WTC11 (cell line): ENCODE results near the gene AKAP6. TPM values are rescaled to one million over a fixed set of nuclear protein-coding genes. Genes with fewer than 3 reads are reported as not detected.
"Not testable (repeated sequence)": the region's sequence is repeated elsewhere in the genome, so short reads cannot be mapped to it uniquely, and the experiment has no call there.

Source experiments
- ATAC-seq: fragments of 200-7000 bp; cut with Tn5 transposase; 2 replicates; pipeline ENCODE4 v1.10.0; 2021; ENCODE audit warnings: mild to moderate bottlenecking, moderate library complexity
- CTCF ChIA-PET: fragments of 300-600 bp; sonication (Branson Sonifier 250); formaldehyde crosslinking; loops from one replicate; lab custom pipeline; 2021; ENCODE audit warnings: antibody characterized with exemption; lab: Charles Lee
- POLR2A ChIA-PET: fragments of 350-600 bp; sonication (Branson Sonifier 250); formaldehyde crosslinking; loops from one replicate; lab custom pipeline; 2021; ENCODE audit warnings: antibody characterized with exemption; lab: Charles Lee
- DNase-seq: peaks from one replicate; pipeline ENCODE4 v3.0.0; 2021; ENCODE audit warnings: low spot score
- H3K27ac Mint-ChIP-seq: 2 replicates; pipeline ENCODE4 v1.8.0; 2021; ENCODE audit warnings: mixed read lengths
- H3K27me3 Mint-ChIP-seq: 2 replicates; pipeline ENCODE4 v1.8.0; 2021; ENCODE audit warnings: low read depth, mild to moderate bottlenecking, moderate library complexity, mixed read lengths
- H3K36me3 Mint-ChIP-seq: 2 replicates; pipeline ENCODE4 v1.8.0; 2021; ENCODE audit warnings: mixed read lengths
- H3K4me1 Mint-ChIP-seq: 2 replicates; pipeline ENCODE4 v1.8.0; 2022; ENCODE audit warnings: mixed read lengths
- H3K4me3 Mint-ChIP-seq: 2 replicates; pipeline ENCODE4 v1.8.0; 2021; ENCODE audit warnings: mild to moderate bottlenecking, moderate library complexity, mixed read lengths
- H3K9me3 Mint-ChIP-seq: 2 replicates; pipeline ENCODE4 v1.8.0; 2021; ENCODE audit warnings: mixed read lengths
- AFF4 ChIP-seq: sonication (generic); formaldehyde crosslinking; IDR thresholded peaks from 2 replicates; pipeline ENCODE4 v1.8.1; 2023; ENCODE audit warnings: mild to moderate bottlenecking, missing genetic modification reagents, borderline replicate concordance
- ATF2 ChIP-seq: sonication (generic); formaldehyde crosslinking; IDR thresholded peaks from 2 replicates; pipeline ENCODE4 v1.8.1; 2022; ENCODE audit warnings: low read depth, missing genetic modification reagents, borderline replicate concordance
- ATF3 ChIP-seq: sonication (generic); formaldehyde crosslinking; conservative IDR thresholded peaks from 2 replicates; pipeline ENCODE4 v1.8.1; 2022; ENCODE audit warnings: mild to moderate bottlenecking, missing genetic modification reagents
- CREB1 ChIP-seq: sonication (generic); formaldehyde crosslinking; IDR thresholded peaks from 2 replicates; pipeline ENCODE4 v1.8.0; 2023; ENCODE audit warnings: mild to moderate bottlenecking, missing genetic modification reagents
- GABPB1 ChIP-seq: sonication (generic); formaldehyde crosslinking; IDR thresholded peaks from 2 replicates; pipeline ENCODE4 v1.8.1; 2023; ENCODE audit warnings: mild to moderate bottlenecking, missing genetic modification reagents
- JAZF1 ChIP-seq: fragments of 250-450 bp; sonication (Bioruptor Pico); IDR thresholded peaks from 2 replicates; pipeline ENCODE4 v1.9.0; 2021; ENCODE audit warnings: moderate library complexity, mild to moderate bottlenecking, inconsistent platforms
- JUN ChIP-seq: sonication (generic); formaldehyde crosslinking; IDR thresholded peaks from 2 replicates; pipeline ENCODE4 v1.8.0; 2023; ENCODE audit warnings: mild to moderate bottlenecking, missing genetic modification reagents
- NR2C2 ChIP-seq: sonication (generic); formaldehyde crosslinking; IDR thresholded peaks from 2 replicates; pipeline ENCODE4 v1.8.0; 2022; ENCODE audit warnings: mild to moderate bottlenecking, missing genetic modification reagents
- TEAD1 ChIP-seq: sonication (generic); formaldehyde crosslinking; IDR thresholded peaks from 2 replicates; pipeline ENCODE4 v1.8.0; 2022; ENCODE audit warnings: mild to moderate bottlenecking, missing genetic modification reagents
- USF2 ChIP-seq: sonication (generic); formaldehyde crosslinking; IDR thresholded peaks from 2 replicates; pipeline ENCODE4 v1.8.1; 2023; ENCODE audit warnings: mild to moderate bottlenecking, missing genetic modification reagents, moderate library complexity
- ZNF219 ChIP-seq: sonication (generic); formaldehyde crosslinking; IDR thresholded peaks from 2 replicates; pipeline ENCODE4 v1.8.0; 2023; ENCODE audit warnings: missing genetic modification reagents, mild to moderate bottlenecking, borderline replicate concordance
- ZNF232 ChIP-seq: sonication (generic); formaldehyde crosslinking; IDR thresholded peaks from 2 replicates; pipeline ENCODE4 v1.8.0; 2022; ENCODE audit warnings: mild to moderate bottlenecking, missing genetic modification reagents
- ZNF317 ChIP-seq: sonication (generic); formaldehyde crosslinking; IDR thresholded peaks from 2 replicates; pipeline ENCODE4 v1.8.1; 2023; ENCODE audit warnings: low read depth, mild to moderate bottlenecking, moderate library complexity, missing genetic modification reagents, borderline replicate concordance
- ZNF512 ChIP-seq: sonication (generic); formaldehyde crosslinking; IDR thresholded peaks from 2 replicates; pipeline ENCODE4 v1.8.1; 2022; ENCODE audit warnings: missing genetic modification reagents, borderline replicate concordance
- ZNF671 ChIP-seq: fragments of 250-450 bp; sonication (Bioruptor Pico); IDR thresholded peaks from 2 replicates; pipeline ENCODE4 v1.8.0; 2021; ENCODE audit warnings: mild to moderate bottlenecking
- ZSCAN18 ChIP-seq: fragments of 250-450 bp; sonication (Bioruptor Pico); IDR thresholded peaks from 2 replicates; pipeline ENCODE4 v2.1.2; 2022; ENCODE audit warnings: mild to moderate bottlenecking, moderate library complexity
- total RNA-seq: library from RNA; stranded (reverse); gene quantifications from 3 replicates; pipeline ENCODE4 v1.2.3, GENCODE V29; 2021

AKAP6 gene
- total RNA-seq, 1 experiment from 2014 or later: 0.63 TPM

GRCh38 chr14:32372154-32372553 lies 43.1 kb downstream of the AKAP6 start:
- Mint-ChIP-seq H3K27ac (no peak overlapping the region), H3K4me3 (no peak overlapping the region), H3K9me3 (no peaks in the 10 kb centered on the region), H3K36me3 (no peaks in the 10 kb centered on the region), H3K4me1 (peaks cover 19% of the 10 kb centered on the region), H3K27me3 (no peaks in the 10 kb centered on the region)
- DNase-seq (no peak), ATAC-seq (no peak)
- no peak for TF ChIP-seq JAZF1 (CRISPR knock-in tag)
- no peak for TF ChIP-seq ZSCAN18 (CRISPR knock-in tag)
- no peak for TF ChIP-seq NR2C2 (CRISPR knock-in tag)
- no peak for TF ChIP-seq CREB1 (CRISPR knock-in tag)
- no peak for TF ChIP-seq JUN (CRISPR knock-in tag)
- TF ChIP-seq ATF3 (CRISPR knock-in tag): no peak
- TF ChIP-seq ZNF232 (CRISPR knock-in tag): no peak
- no peak for TF ChIP-seq ZNF671 (CRISPR knock-in tag)
- TF ChIP-seq AFF4: no peak
- TF ChIP-seq TEAD1 (CRISPR knock-in tag): no peak
- no peak for TF ChIP-seq ZNF512
- TF ChIP-seq GABPB1 (CRISPR knock-in tag): no peak
- TF ChIP-seq ZNF317 (CRISPR knock-in tag): no peak
- TF ChIP-seq ZNF219 (CRISPR knock-in tag): no peak
- no peak for TF ChIP-seq ATF2 (CRISPR knock-in tag)
- no peak for TF ChIP-seq USF2 (CRISPR knock-in tag)
- ChIA-PET POLR2A (no interaction called here), CTCF (no interaction called here)

GRCh38 chr14:32373174-32373573 lies 44.1 kb downstream of the AKAP6 start:
- H3K36me3 Mint-ChIP-seq, H3K27me3 Mint-ChIP-seq, H3K27ac Mint-ChIP-seq, ATAC-seq, H3K9me3 Mint-ChIP-seq, H3K4me3 Mint-ChIP-seq, DNase-seq: not testable (repeated sequence)
- POLR2A ChIA-PET: interaction anchor here (0.6 to 0.9 kb wide), 2 partner anchors 12 to 816 kb away, joined by 3 read pairs; no protein-coding TSS in a partner anchor
- CTCF ChIA-PET: interaction anchor here (1.4 kb wide), 1 partner anchor 10 kb away, joined by 7 read pairs; no protein-coding TSS in a partner anchor
- peaks cover 16% of the 10 kb centered on the region for H3K4me1 Mint-ChIP-seq
